WTC11 (cell line): ENCODE results near the gene CYP2B6. TPM values are rescaled to one million over a fixed set of nuclear protein-coding genes. Genes with fewer than 3 reads are reported as not detected.
"Not testable (repeated sequence)": the region's sequence is repeated elsewhere in the genome, so short reads cannot be mapped to it uniquely, and the experiment has no call there.

Experiments
- ATAC-seq: fragments of 200-7000 bp; cut with Tn5 transposase; 2 replicates; pipeline ENCODE4 v1.10.0; 2021; ENCODE audit warnings: mild to moderate bottlenecking, moderate library complexity
- CTCF ChIA-PET: fragments of 300-600 bp; sonication (Branson Sonifier 250); formaldehyde crosslinking; loops from one replicate; lab custom pipeline; 2021; ENCODE audit warnings: antibody characterized with exemption; lab: Charles Lee
- POLR2A ChIA-PET: fragments of 350-600 bp; sonication (Branson Sonifier 250); formaldehyde crosslinking; loops from one replicate; lab custom pipeline; 2021; ENCODE audit warnings: antibody characterized with exemption; lab: Charles Lee
- DNase-seq: peaks from one replicate; pipeline ENCODE4 v3.0.0; 2021; ENCODE audit warnings: low spot score
- H3K27ac Mint-ChIP-seq: 2 replicates; pipeline ENCODE4 v1.8.0; 2021; ENCODE audit warnings: mixed read lengths
- H3K27me3 Mint-ChIP-seq: 2 replicates; pipeline ENCODE4 v1.8.0; 2021; ENCODE audit warnings: low read depth, mild to moderate bottlenecking, moderate library complexity, mixed read lengths
- H3K36me3 Mint-ChIP-seq: 2 replicates; pipeline ENCODE4 v1.8.0; 2021; ENCODE audit warnings: mixed read lengths
- H3K4me1 Mint-ChIP-seq: 2 replicates; pipeline ENCODE4 v1.8.0; 2022; ENCODE audit warnings: mixed read lengths
- H3K4me3 Mint-ChIP-seq: 2 replicates; pipeline ENCODE4 v1.8.0; 2021; ENCODE audit warnings: mild to moderate bottlenecking, moderate library complexity, mixed read lengths
- H3K9me3 Mint-ChIP-seq: 2 replicates; pipeline ENCODE4 v1.8.0; 2021; ENCODE audit warnings: mixed read lengths
- ATF2 ChIP-seq: sonication (generic); formaldehyde crosslinking; IDR thresholded peaks from 2 replicates; pipeline ENCODE4 v1.8.1; 2022; ENCODE audit warnings: low read depth, missing genetic modification reagents, borderline replicate concordance
- FOXK1 ChIP-seq: sonication (generic); formaldehyde crosslinking; IDR thresholded peaks from 2 replicates; pipeline ENCODE4 v1.8.0; 2022; ENCODE audit warnings: mild to moderate bottlenecking, moderate library complexity, missing genetic modification reagents
- NFATC4 ChIP-seq: fragments of 250-450 bp; sonication (Bioruptor Pico); IDR thresholded peaks from 2 replicates; pipeline ENCODE4 v1.9.0; 2021; ENCODE audit warnings: mild to moderate bottlenecking
- NR2C2 ChIP-seq: sonication (generic); formaldehyde crosslinking; IDR thresholded peaks from 2 replicates; pipeline ENCODE4 v1.8.0; 2022; ENCODE audit warnings: mild to moderate bottlenecking, missing genetic modification reagents
- RORB ChIP-seq: fragments of 250-450 bp; sonication (Bioruptor Pico); IDR thresholded peaks from 2 replicates; pipeline ENCODE4 v1.9.0; 2021; ENCODE audit warnings: mild to moderate bottlenecking
- ZNF425 ChIP-seq: fragments of 250-450 bp; sonication (Bioruptor Pico); conservative IDR thresholded peaks from 2 replicates; pipeline ENCODE4 v1.9.0; 2021; ENCODE audit warnings: mild to moderate bottlenecking
- ZNF671 ChIP-seq: fragments of 250-450 bp; sonication (Bioruptor Pico); IDR thresholded peaks from 2 replicates; pipeline ENCODE4 v1.8.0; 2021; ENCODE audit warnings: mild to moderate bottlenecking
- total RNA-seq: library from RNA; stranded (reverse); gene quantifications from 3 replicates; pipeline ENCODE4 v1.2.3, GENCODE V29; 2021
- TF ChIP-seq, protein P1 (sequence below): sonication (generic); formaldehyde crosslinking; IDR thresholded peaks from 2 replicates; pipeline ENCODE4 v1.8.1; 2022; ENCODE audit warnings: low read depth, mild to moderate bottlenecking, moderate library complexity, missing genetic modification reagents, borderline replicate concordance
- TF ChIP-seq, protein P2 (sequence below): fragments of 250-450 bp; sonication (Bioruptor Pico); IDR thresholded peaks from 2 replicates; pipeline ENCODE4 v1.9.0; 2021; ENCODE audit warnings: mild to moderate bottlenecking, borderline replicate concordance

Gene CYP2B6
- total RNA-seq, 1 experiment from 2014 or later, result 10.3 TPM

DNA sequence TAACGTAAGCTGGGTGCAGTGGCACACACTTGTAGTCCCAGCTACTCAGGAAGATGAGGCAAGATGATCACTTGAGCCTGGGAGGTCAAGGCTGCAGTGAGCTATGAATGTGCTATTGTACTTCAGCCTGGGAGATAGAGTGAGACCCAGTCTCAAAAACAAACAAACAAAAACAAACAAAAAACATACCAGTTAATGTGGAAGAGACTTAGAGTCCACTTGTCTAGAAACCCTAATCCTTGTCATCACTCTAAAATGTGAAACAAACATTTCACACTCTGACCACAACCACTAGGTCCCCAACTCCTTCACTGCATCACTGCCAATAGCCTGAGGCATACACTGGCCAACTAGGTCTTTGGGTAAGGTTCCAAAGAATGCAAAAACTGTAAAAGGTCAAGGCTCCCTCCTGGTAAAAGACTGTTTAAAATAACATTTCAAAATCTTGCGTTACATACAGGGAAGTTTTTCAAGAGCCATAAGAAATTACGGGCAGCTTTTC lies 28.6 kb upstream of the CYP2B6 start:
- Mint-ChIP-seq H3K27me3 (peaks cover 11% of the 10 kb centered on the region), H3K4me3 (no peak overlapping the region), H3K4me1 (no peaks in the 10 kb centered on the region), H3K36me3 (peaks cover 13% of the 10 kb centered on the region), H3K9me3 (peaks cover 7% of the 10 kb centered on the region), H3K27ac (no peak overlapping the region)
- no peak for ATAC-seq
- TF ChIP-seq ATF2, result no peak
- TF ChIP-seq RORB (CRISPR knock-in tag), result no peak
- TF ChIP-seq ZNF671 (CRISPR knock-in tag), result no peak
- TF ChIP-seq, protein P1, sequence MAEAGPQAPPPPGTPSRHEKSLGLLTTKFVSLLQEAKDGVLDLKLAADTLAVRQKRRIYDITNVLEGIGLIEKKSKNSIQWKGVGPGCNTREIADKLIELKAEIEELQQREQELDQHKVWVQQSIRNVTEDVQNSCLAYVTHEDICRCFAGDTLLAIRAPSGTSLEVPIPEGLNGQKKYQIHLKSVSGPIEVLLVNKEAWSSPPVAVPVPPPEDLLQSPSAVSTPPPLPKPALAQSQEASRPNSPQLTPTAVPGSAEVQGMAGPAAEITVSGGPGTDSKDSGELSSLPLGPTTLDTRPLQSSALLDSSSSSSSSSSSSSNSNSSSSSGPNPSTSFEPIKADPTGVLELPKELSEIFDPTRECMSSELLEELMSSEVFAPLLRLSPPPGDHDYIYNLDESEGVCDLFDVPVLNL (CRISPR knock-in tag), result no peak
- no peak for TF ChIP-seq NFATC4 (CRISPR knock-in tag)
- TF ChIP-seq NR2C2 (CRISPR knock-in tag), result no peak
- TF ChIP-seq, protein P2, sequence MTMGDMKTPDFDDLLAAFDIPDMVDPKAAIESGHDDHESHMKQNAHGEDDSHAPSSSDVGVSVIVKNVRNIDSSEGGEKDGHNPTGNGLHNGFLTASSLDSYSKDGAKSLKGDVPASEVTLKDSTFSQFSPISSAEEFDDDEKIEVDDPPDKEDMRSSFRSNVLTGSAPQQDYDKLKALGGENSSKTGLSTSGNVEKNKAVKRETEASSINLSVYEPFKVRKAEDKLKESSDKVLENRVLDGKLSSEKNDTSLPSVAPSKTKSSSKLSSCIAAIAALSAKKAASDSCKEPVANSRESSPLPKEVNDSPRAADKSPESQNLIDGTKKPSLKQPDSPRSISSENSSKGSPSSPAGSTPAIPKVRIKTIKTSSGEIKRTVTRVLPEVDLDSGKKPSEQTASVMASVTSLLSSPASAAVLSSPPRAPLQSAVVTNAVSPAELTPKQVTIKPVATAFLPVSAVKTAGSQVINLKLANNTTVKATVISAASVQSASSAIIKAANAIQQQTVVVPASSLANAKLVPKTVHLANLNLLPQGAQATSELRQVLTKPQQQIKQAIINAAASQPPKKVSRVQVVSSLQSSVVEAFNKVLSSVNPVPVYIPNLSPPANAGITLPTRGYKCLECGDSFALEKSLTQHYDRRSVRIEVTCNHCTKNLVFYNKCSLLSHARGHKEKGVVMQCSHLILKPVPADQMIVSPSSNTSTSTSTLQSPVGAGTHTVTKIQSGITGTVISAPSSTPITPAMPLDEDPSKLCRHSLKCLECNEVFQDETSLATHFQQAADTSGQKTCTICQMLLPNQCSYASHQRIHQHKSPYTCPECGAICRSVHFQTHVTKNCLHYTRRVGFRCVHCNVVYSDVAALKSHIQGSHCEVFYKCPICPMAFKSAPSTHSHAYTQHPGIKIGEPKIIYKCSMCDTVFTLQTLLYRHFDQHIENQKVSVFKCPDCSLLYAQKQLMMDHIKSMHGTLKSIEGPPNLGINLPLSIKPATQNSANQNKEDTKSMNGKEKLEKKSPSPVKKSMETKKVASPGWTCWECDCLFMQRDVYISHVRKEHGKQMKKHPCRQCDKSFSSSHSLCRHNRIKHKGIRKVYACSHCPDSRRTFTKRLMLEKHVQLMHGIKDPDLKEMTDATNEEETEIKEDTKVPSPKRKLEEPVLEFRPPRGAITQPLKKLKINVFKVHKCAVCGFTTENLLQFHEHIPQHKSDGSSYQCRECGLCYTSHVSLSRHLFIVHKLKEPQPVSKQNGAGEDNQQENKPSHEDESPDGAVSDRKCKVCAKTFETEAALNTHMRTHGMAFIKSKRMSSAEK (CRISPR knock-in tag), result no peak
- no peak for TF ChIP-seq ZNF425
- no peak for TF ChIP-seq FOXK1 (CRISPR knock-in tag)
- ChIA-PET POLR2A (no interaction called here), CTCF (interaction anchor here (0.5 kb wide), 1 partner anchor 211 kb away, joined by 3 read pairs; no protein-coding TSS in a partner anchor)
- DNase-seq, result no peak

DNA sequence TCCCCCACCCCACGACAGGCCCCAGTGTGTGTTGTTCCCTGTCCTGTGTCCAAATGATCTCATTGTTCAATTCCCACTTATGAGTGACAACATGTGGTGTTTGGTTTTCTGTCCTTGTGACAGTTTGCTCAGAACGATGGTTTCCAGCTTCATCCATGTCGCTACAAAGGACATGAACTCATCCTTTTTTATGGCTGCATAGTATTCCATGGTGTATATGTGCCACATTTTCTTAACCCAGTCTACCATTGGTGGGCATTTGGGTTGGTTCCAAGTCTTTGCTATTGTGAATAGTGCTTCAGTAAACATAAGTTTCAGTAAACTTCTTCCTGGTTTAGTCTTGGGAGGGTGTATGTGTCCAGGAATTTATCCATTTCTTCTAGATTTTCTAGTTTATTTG lies 26.7 kb upstream of the CYP2B6 start:
- ATAC-seq, H3K4me1 Mint-ChIP-seq, CTCF ChIA-PET, DNase-seq, POLR2A ChIA-PET, H3K4me3 Mint-ChIP-seq, H3K27ac Mint-ChIP-seq: not testable (repeated sequence)
- Mint-ChIP-seq H3K36me3 (peaks cover 20% of the 10 kb centered on the region), H3K27me3 (peaks cover 11% of the 10 kb centered on the region), H3K9me3 (peaks cover 19% of the 10 kb centered on the region)

DNA sequence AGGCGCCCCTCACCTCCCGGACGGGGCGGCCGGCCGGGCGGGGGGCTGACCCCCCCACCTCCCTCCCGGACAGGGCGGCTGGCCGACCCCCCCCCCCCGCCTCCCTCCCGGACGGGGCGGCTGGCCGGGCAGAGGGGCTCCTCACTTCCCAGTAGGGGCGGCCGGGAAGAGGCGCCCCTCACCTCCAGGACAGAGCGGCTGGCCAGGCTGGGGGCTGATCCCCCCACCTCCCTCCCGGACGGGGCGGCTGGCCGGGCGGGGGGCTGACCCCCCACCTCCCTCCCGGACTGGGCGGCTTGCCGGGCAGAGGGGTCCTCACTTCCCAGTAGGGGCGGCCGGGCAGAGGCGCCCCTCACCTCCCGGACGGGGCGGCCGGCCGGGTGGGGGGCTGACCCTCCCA lies 25.7 kb upstream of the CYP2B6 start:
- Mint-ChIP-seq H3K9me3 (peaks cover 25% of the 10 kb centered on the region), H3K36me3 (peaks cover 20% of the 10 kb centered on the region), H3K27me3 (peaks cover 16% of the 10 kb centered on the region)
- H3K4me3 Mint-ChIP-seq, H3K27ac Mint-ChIP-seq, POLR2A ChIA-PET, CTCF ChIA-PET, H3K4me1 Mint-ChIP-seq, DNase-seq, ATAC-seq: not testable (repeated sequence)

DNA sequence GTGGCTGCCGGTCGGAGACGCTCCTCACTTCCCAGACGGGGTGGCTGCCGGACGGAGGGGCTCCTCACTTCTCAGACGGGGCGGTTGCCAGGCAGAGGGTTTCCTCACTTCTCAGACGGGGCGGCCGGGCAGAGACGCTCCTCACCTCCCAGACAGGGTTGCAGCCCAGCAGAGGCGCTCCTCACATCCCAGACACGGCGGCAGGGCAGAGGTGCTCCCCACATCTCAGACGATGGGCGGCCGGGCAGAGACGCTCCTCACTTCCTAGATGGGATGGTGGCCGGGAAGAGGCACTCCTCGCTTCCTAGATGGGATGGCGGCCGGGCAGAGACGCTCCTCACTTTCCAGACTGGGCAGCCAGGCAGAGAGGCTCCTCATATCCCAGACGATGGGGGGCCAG lies 24.5 kb upstream of the CYP2B6 start:
- Mint-ChIP-seq H3K9me3 (peaks cover 33% of the 10 kb centered on the region), H3K36me3 (peaks cover 25% of the 10 kb centered on the region), H3K27me3 (peaks cover 16% of the 10 kb centered on the region)
- H3K27ac Mint-ChIP-seq, H3K4me1 Mint-ChIP-seq, H3K4me3 Mint-ChIP-seq, DNase-seq, CTCF ChIA-PET, POLR2A ChIA-PET, ATAC-seq: not testable (repeated sequence)

GRCh38 chr19:40968065-40968464 lies 23.0 kb upstream of the CYP2B6 start:
- DNase-seq, H3K27ac Mint-ChIP-seq, CTCF ChIA-PET, H3K4me1 Mint-ChIP-seq, ATAC-seq, H3K4me3 Mint-ChIP-seq, POLR2A ChIA-PET: not testable (repeated sequence)
- Mint-ChIP-seq H3K36me3 (peaks cover 32% of the 10 kb centered on the region), H3K9me3 (peaks cover 43% of the 10 kb centered on the region), H3K27me3 (peaks cover 16% of the 10 kb centered on the region)

DNA sequence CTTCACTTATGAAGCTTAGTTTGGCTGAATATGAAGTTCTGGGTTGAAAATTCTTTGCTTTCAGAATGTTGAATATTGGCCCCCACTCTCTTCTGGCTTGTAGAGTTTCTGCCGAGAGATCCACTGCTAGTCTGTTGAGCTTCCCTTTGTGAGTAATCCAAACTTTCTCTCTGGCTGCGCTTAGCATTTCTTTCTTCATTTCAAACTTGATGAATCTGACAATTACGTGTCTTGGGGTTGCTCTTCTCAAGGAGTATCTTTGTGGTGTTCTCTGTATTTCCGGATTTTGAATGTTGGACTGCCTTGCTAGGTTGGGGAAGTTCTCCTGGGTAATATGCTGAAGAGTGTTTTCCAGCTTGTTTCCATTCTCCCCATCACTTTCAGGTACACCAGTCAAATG lies 21.4 kb upstream of the CYP2B6 start:
- H3K27ac Mint-ChIP-seq, CTCF ChIA-PET, H3K4me1 Mint-ChIP-seq, ATAC-seq, H3K4me3 Mint-ChIP-seq, DNase-seq: not testable (repeated sequence)
- H3K36me3 Mint-ChIP-seq, result peaks cover 25% of the 10 kb centered on the region
- peaks cover 16% of the 10 kb centered on the region for H3K27me3 Mint-ChIP-seq
- H3K9me3 Mint-ChIP-seq, result peaks cover 43% of the 10 kb centered on the region
- POLR2A ChIA-PET, result interaction anchor here (0.6 kb wide), 1 partner anchor 155 kb away, joined by 7 read pairs; no protein-coding TSS in a partner anchor
